ENCODE measurements around the gene SAPCD2. TPM values are rescaled to one million over a fixed set of nuclear protein-coding genes. Genes with fewer than 3 reads are reported as not detected.

The SAPCD2 gene
- total and polyA plus RNA-seq, 2 of the 8 experiments (the other 6 are each of a cell fraction or from before 2014, with no cell fraction given): 12.7 to 32.1 TPM

- H2AK5ac ChIP-seq (ENCODE audit: low read depth, low read length): no peak overlapping the region
- H4K5ac ChIP-seq (ENCODE audit: insufficient read length, low read depth, low read length): no peak overlapping the region
- H3K36me3 ChIP-seq (ENCODE audit: control insufficient read depth in 2 of 4, insufficient read depth in 4 of 4, low read length in 3 of 4): peaks cover 0 to 13% (median 0%) of the 10 kb centered on the region in 4 experiments; a peak in 1 of 8 replicates
- no peak overlapping the region for H3K23ac ChIP-seq (ENCODE audit: insufficient read length)
- no peak overlapping the region for H2BK20ac ChIP-seq (ENCODE audit: low read length)
- no peaks in the 10 kb centered on the region for H3K79me1 ChIP-seq (ENCODE audit: low read depth, low read length)
- no peak overlapping the region for H3K9ac ChIP-seq (replicated peaks in 1 of 4; ENCODE audit: extremely low read depth in 1 of 4, low read depth in 3 of 4, low read length in 3 of 4)
- peaks cover 0 to 2% of the 10 kb centered on the region in 2 experiments for H4K20me1 ChIP-seq (replicated peaks in 1 of 2; ENCODE audit: control insufficient read depth in 1 of 2, insufficient read depth in 2 of 2, low read length in 2 of 2)
- no peak for DNase-seq (ENCODE audit: low read depth in 1 of 2, low spot score in 2 of 2)
- no peaks in the 10 kb centered on the region for H3K79me2 ChIP-seq (ENCODE audit: control insufficient read depth in 1 of 2, insufficient read depth in 2 of 2, low read length in 2 of 2)
- WGBS, 2 experiments (ENCODE audit: extremely low coverage in 1 of 2, insufficient coverage in 1 of 2, insufficient read length in 1 of 2, insufficient replicate concordance in 2 of 2, low coverage in 1 of 2, low lambda C conversion rate in 2 of 2, missing lambda C conversion rate in 1 of 2): 84% methylated on average over 11 of the region's 16 CpGs; no CpG with 5 or more reads in 1 of the 2 experiments
- H3K4me3 ChIP-seq (ENCODE audit: extremely low read depth in 1 of 4, insufficient read depth in 2 of 4, low read depth in 3 of 4, low read length in 4 of 4): no peak overlapping the region
- no peak overlapping the region for H3K14ac ChIP-seq (ENCODE audit: insufficient read length)
- TF ChIP-seq KDM4A (IDR thresholded peaks at IDR 0.05; ENCODE audit: low read depth, low read length, severe bottlenecking): no peak
- no peak for FAIRE-seq
- H2BK12ac ChIP-seq (ENCODE audit: low read depth, low read length): no peak overlapping the region
- H3K18ac ChIP-seq (ENCODE audit: extremely low read depth, low read length): no peak overlapping the region
- no peak overlapping the region for H3K27ac ChIP-seq (ENCODE audit: low read depth, low read length)
- H3K4me1 ChIP-seq (replicated peaks in 1 of 4; ENCODE audit: control insufficient read depth in 3 of 4, insufficient read depth in 4 of 4, low read length in 3 of 4): peaks cover 0 to 7% (median under 1%) of the 10 kb centered on the region in 4 experiments; a peak in 2 of 7 replicates
- no peak overlapping the region for H4K91ac ChIP-seq (replicated peaks; ENCODE audit: insufficient read length, low read length)
- H2BK5ac ChIP-seq (ENCODE audit: low read depth, low read length): no peak overlapping the region
- H4K8ac ChIP-seq (ENCODE audit: extremely low read depth, insufficient read depth, low read length): no peak overlapping the region
- no peak overlapping the region for H3K4me2 ChIP-seq (ENCODE audit: insufficient read depth in 1 of 2, low read depth in 2 of 2, low read length in 2 of 2)
- H2BK120ac ChIP-seq (replicated peaks; ENCODE audit: low read depth, low read length): no peak overlapping the region
- H3K56ac ChIP-seq (replicated peaks; ENCODE audit: insufficient read length, low read depth, low read length): no peak overlapping the region
- CTCF ChIA-PET (ENCODE audit: partially characterized antibody): interaction anchor here (0.8 to 7.2 kb wide), 5 partner anchors 14 to 69 kb away, joined by 3 to 54 read pairs (median 6); partner anchors contain the start of genes ABCA2 and FUT7
- no peak overlapping the region for H3K4ac ChIP-seq (replicated peaks; ENCODE audit: insufficient read length, low read depth, low read length)
- no peak overlapping the region for H2BK15ac ChIP-seq (ENCODE audit: low read length)
- no peaks in the 10 kb centered on the region; a peak in 1 of 7 replicates for H3K27me3 ChIP-seq (replicated peaks in 1 of 4; ENCODE audit: control insufficient read depth in 3 of 4, extremely low read depth in 1 of 4, insufficient read depth in 3 of 4, low read length in 3 of 4)
- peaks cover 0 to 27% of the 10 kb centered on the region in 2 experiments; a peak in 2 of 4 replicates for H3K9me3 ChIP-seq (ENCODE audit: insufficient read depth in 2 of 2, low read depth in 1 of 2, low read length in 1 of 2)
- H2AFZ ChIP-seq (ENCODE audit: low read length): no peak overlapping the region
- POLR2A ChIA-PET (ENCODE audit: partially characterized antibody): no interaction called here
- no peaks in the 10 kb centered on the region; the same call in 1 of the 2 replicates for H3K23me2 ChIP-seq (ENCODE audit: low read depth, low read length)
Observed at GRCh38 chr9:137016436-137016835, 53.9 kb downstream of the SAPCD2 start.
